ENCODE data around the gene CYREN.
"Not testable (repeated sequence)": the region's sequence is repeated elsewhere in the genome, so short reads cannot be mapped to it uniquely, and the experiment has no call there.

CYREN gene

GRCh38 chr7:135170274-135170997, at the start of gene CYREN:
Gene CYREN, minus strand, starts transcription at chr7:135170707. Its CDS starts 1,785 bp downstream, at chr7:135168922.
- DNase-seq (ENCODE audit: low read depth): peak; percentile 95

- no peak for DNase-seq (ENCODE audit: low read depth)
Measured at GRCh38 chr7:135217645-135218509, 47.4 kb upstream of the CYREN start.

- DNase-seq (ENCODE audit: low read depth): no peak
Measured at GRCh38 chr7:135215698-135216097, 45.2 kb upstream of the CYREN start.

GRCh38 chr7:135215180-135215579, 44.7 kb upstream of the CYREN start:
- DNase-seq (ENCODE audit: low read depth): no peak

GRCh38 chr7:135213831-135214230, 43.3 kb upstream of the CYREN start:
- no peak for DNase-seq (ENCODE audit: low read depth)

GRCh38 chr7:135211946-135212685, 41.6 kb upstream of the CYREN start:
- DNase-seq (ENCODE audit: low read depth): not testable (repeated sequence)

GRCh38 chr7:135211179-135211945, 40.9 kb upstream of the CYREN start, which contains the start of gene WDR91:
Gene WDR91, minus strand, starts transcription at chr7:135211526. Its CDS starts 24 bp downstream, at chr7:135211502.
- DNase-seq (ENCODE audit: low read depth): peak; percentile 99

- DNase-seq (ENCODE audit: low read depth): no peak
Measured at GRCh38 chr7:135210888-135211178, 40.3 kb upstream of the CYREN start.

GRCh38 chr7:135209225-135209834, 38.8 kb upstream of the CYREN start:
- no peak for DNase-seq (ENCODE audit: low read depth)

- DNase-seq (ENCODE audit: low read depth): no peak
Measured at GRCh38 chr7:135208102-135208793, 37.7 kb upstream of the CYREN start.

- no peak for DNase-seq (ENCODE audit: low read depth)
Measured at GRCh38 chr7:135207406-135208101, 37.0 kb upstream of the CYREN start.

- DNase-seq (ENCODE audit: low read depth): no peak
Measured at GRCh38 chr7:135206941-135207391, 36.5 kb upstream of the CYREN start.

- DNase-seq (ENCODE audit: low read depth): no peak
Measured at GRCh38 chr7:135205850-135206249, 35.3 kb upstream of the CYREN start.

- no peak for DNase-seq (ENCODE audit: low read depth)
Measured at GRCh38 chr7:135204876-135205275, 34.4 kb upstream of the CYREN start.

GRCh38 chr7:135204341-135204749, 33.8 kb upstream of the CYREN start:
- DNase-seq (ENCODE audit: low read depth): no peak

GRCh38 chr7:135201350-135201749, 30.8 kb upstream of the CYREN start:
- no peak for DNase-seq (ENCODE audit: low read depth)

- DNase-seq (ENCODE audit: low read depth): no peak
Measured at GRCh38 chr7:135200821-135201331, 30.4 kb upstream of the CYREN start.

GRCh38 chr7:135199439-135199838, 28.9 kb upstream of the CYREN start:
- DNase-seq (ENCODE audit: low read depth): no peak

GRCh38 chr7:135197906-135198655, 27.6 kb upstream of the CYREN start:
- no peak for DNase-seq (ENCODE audit: low read depth)
